Ishikawa (cell line): ENCODE data around the gene ADAP1.

ENCODE experiments used
- CEBPB ChIP-seq: IDR thresholded peaks from 2 replicates; pipeline ENCODE4 v1.6.1; 2012
- CREB1 ChIP-seq: IDR thresholded peaks from 2 replicates; pipeline ENCODE4 v1.6.1; 2012; ENCODE audit warnings: low read depth
- EGR1 ChIP-seq: IDR thresholded peaks from 2 replicates; pipeline ENCODE4 v1.6.1; 2012
- RAD21 ChIP-seq: IDR thresholded peaks from 2 replicates; pipeline ENCODE4 v1.6.1; 2012; ENCODE audit warnings: low read depth
- TAF1 ChIP-seq: IDR thresholded peaks from 2 replicates; pipeline ENCODE4 v1.6.1; 2012; ENCODE audit warnings: low read depth, mild to moderate bottlenecking
- YY1 ChIP-seq: IDR thresholded peaks from 2 replicates; pipeline ENCODE4 v1.6.1; 2012; ENCODE audit warnings: low read depth
- TF ChIP-seq, protein P1 (sequence below): IDR thresholded peaks from 2 replicates; pipeline ENCODE4 v1.6.1; 2012; ENCODE audit warnings: low read depth, mild to moderate bottlenecking

GRCh38 chr7:925601-926000 lies 28.9 kb downstream of the ADAP1 start:
- TF ChIP-seq CREB1, result no peak
- TF ChIP-seq YY1, result no peak
- TF ChIP-seq TAF1, result no peak
- TF ChIP-seq, protein P1, sequence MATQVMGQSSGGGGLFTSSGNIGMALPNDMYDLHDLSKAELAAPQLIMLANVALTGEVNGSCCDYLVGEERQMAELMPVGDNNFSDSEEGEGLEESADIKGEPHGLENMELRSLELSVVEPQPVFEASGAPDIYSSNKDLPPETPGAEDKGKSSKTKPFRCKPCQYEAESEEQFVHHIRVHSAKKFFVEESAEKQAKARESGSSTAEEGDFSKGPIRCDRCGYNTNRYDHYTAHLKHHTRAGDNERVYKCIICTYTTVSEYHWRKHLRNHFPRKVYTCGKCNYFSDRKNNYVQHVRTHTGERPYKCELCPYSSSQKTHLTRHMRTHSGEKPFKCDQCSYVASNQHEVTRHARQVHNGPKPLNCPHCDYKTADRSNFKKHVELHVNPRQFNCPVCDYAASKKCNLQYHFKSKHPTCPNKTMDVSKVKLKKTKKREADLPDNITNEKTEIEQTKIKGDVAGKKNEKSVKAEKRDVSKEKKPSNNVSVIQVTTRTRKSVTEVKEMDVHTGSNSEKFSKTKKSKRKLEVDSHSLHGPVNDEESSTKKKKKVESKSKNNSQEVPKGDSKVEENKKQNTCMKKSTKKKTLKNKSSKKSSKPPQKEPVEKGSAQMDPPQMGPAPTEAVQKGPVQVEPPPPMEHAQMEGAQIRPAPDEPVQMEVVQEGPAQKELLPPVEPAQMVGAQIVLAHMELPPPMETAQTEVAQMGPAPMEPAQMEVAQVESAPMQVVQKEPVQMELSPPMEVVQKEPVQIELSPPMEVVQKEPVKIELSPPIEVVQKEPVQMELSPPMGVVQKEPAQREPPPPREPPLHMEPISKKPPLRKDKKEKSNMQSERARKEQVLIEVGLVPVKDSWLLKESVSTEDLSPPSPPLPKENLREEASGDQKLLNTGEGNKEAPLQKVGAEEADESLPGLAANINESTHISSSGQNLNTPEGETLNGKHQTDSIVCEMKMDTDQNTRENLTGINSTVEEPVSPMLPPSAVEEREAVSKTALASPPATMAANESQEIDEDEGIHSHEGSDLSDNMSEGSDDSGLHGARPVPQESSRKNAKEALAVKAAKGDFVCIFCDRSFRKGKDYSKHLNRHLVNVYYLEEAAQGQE, result no peak
- no peak for TF ChIP-seq RAD21
- no peak for TF ChIP-seq EGR1
- TF ChIP-seq CEBPB, result no peak
